Measurements from ENCODE around the gene BCL2L11. TPM values are rescaled to one million over a fixed set of nuclear protein-coding genes. Genes with fewer than 3 reads are reported as not detected.

Gene BCL2L11
- total and polyA plus RNA-seq, 8 donors = 16.7 to 35.7 (median 27.5) TPM

DNA sequence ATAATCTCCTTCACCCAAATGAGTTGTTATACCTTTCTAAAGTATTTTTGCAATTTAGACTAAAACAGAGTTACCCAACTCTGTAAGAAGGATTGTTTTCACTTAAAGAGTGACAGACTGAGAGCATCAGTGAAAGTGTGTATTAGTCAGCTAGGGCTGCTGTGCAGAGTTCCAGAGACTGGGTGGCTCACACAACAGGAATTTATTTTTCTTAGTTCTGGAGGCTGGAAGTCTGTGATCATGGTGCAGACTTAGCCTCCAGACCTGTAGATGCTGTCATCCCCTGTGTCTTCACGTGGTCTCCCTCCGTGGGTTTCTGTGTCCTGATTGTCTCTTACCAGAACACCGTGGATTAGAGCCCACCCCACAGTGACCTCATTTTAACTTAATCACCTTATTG lies 40.0 kb downstream of the BCL2L11 start:
- Histone ChIP-seq H3K27me3 (no peaks in the 10 kb centered on the region), H3K36me3 (peaks cover 0 to 47% of the 10 kb centered on the region in 2 donors), H3K4me3 (no peak overlapping the region), H3K27ac (no peak overlapping the region), H3K4me1 (peaks cover 0 to 6% of the 10 kb centered on the region in 2 donors), H3K9me3 (no peaks in the 10 kb centered on the region)
- TF ChIP-seq CTCF (IDR thresholded peaks at IDR 0.05) = no peak
- ATAC-seq (peak; percentile 40), DNase-seq (no peak)
- intact Hi-C loops (cut with DNase I) = no loop called here

DNA sequence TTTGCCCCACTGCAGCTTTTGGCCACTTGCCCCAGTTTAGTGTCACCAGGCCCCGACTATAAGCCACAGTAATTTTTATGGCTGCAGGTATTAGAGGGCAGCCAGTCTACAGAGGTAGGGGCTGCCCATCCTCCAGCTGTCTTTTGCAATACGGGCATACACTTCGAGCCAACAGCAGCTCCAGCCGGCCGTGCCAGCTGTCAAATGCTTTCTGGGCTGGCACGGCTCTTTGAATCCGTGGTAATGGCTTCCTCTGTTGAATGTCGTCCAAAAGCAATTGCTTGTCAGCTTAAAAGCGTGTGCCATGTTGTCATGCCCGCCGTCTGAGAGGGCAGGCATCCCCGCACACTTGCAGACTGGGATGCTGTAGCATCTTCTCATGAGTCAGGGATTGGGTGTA lies 41.3 kb downstream of the BCL2L11 start:
- ATAC-seq (no peak), DNase-seq (no peak)
- H3K9me3 ChIP-seq = no peaks in the 10 kb centered on the region
- H3K4me3 ChIP-seq = no peak overlapping the region
- no peak for TF ChIP-seq CTCF (IDR thresholded peaks at IDR 0.05)
- H3K27ac ChIP-seq = no peak overlapping the region
- H3K4me1 ChIP-seq = peaks cover 0 to 6% of the 10 kb centered on the region in 2 donors
- H3K36me3 ChIP-seq = peaks cover 0 to 52% of the 10 kb centered on the region in 2 donors
- H3K27me3 ChIP-seq = no peaks in the 10 kb centered on the region
- intact Hi-C loops (cut with DNase I) = no loop called here

DNA sequence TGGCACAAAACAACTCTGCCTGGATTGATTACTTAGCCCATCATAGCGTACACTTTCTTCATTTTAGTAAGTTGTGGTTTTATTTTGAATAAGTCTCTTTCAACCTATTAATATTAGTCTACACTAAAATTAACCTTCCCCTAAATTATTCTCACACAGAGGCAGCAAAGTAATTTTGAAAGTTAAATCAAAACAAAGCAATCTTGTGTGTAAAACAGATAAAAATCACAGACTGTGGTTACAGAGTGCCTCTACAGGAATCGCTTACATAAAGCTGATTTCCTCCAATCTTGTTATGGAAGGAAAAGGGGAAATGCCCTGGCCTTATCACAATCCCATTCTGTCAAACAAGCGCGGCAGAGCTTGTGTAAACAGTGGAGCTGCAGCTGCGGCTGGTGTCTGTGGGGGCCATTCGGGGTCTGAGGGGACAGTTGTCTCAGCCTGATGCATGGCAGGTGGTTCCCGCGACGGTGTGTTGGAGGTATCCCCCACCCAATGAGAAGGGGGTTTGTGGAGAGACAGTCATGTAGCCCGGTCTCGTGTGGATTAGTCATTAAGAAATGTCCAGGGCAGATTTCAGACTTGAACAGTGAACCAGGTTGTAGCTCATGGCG lies 42.1 kb downstream of the BCL2L11 start:
- intact Hi-C loops (cut with DNase I) = no loop called here
- no peaks in the 10 kb centered on the region for H3K27me3 ChIP-seq
- peaks cover 0 to 6% of the 10 kb centered on the region in 2 donors for H3K4me1 ChIP-seq
- DNase-seq (no peak), ATAC-seq (peak; percentile 20)
- TF ChIP-seq CTCF (IDR thresholded peaks at IDR 0.05) = no peak
- H3K36me3 ChIP-seq = peaks cover 0 to 52% of the 10 kb centered on the region in 2 donors
- no peak overlapping the region for H3K4me3 ChIP-seq
- H3K27ac ChIP-seq = no peak overlapping the region
- H3K9me3 ChIP-seq = no peaks in the 10 kb centered on the region

GRCh38 chr2:111164078-111164477 lies 43.4 kb downstream of the BCL2L11 start:
- peaks cover 0 to 46% of the 10 kb centered on the region in 2 donors for H3K36me3 ChIP-seq
- intact Hi-C loops (cut with DNase I) = no loop called here

DNA sequence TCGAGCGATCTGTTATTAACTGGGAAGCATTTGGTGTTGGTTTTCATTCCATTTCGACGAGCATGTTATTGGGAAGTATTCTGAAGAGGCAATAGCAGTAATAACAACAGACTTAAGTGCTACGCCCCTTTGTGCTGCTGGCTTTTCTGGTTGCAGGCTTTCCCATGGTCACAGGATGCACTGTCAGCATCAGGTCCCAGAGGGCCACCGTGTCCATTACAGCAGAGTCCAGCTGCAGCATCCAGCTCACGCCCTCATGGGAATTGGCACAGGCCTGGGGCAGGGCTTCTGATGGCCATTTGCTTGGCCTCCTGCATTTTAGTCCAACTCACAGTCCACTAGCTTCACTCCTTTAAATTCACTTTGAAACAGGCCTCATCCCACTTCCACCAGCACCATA lies 44.4 kb downstream of the BCL2L11 start:
- no peak for TF ChIP-seq CTCF (IDR thresholded peaks at IDR 0.05)
- Histone ChIP-seq H3K27ac (no peak overlapping the region), H3K36me3 (peaks cover 0 to 41% of the 10 kb centered on the region in 2 donors), H3K9me3 (no peaks in the 10 kb centered on the region), H3K27me3 (no peaks in the 10 kb centered on the region), H3K4me3 (no peak overlapping the region), H3K4me1 (peaks cover 0 to 6% of the 10 kb centered on the region in 2 donors)
- no peak for ATAC-seq
- intact Hi-C loops (cut with DNase I) = no loop called here
- no peak for DNase-seq

More at GRCh38 chr2:111164078-111164477, 43.4 kb downstream of the BCL2L11 start:
- DNase-seq = no peak
- Histone ChIP-seq H3K27ac (no peak overlapping the region), H3K27me3 (no peaks in the 10 kb centered on the region), H3K4me3 (no peak overlapping the region), H3K4me1 (peaks cover 0 to 6% of the 10 kb centered on the region in 2 donors), H3K9me3 (no peaks in the 10 kb centered on the region)
- TF ChIP-seq CTCF (IDR thresholded peaks at IDR 0.05) = no peak
- ATAC-seq = no peak

Measured in left lung (tissue), 10 donors.